Bronchial epithelial cell (primary cell): ENCODE results near the gene MYO7A. TPM values are rescaled to one million over a fixed set of nuclear protein-coding genes. Genes with fewer than 3 reads are reported as not detected.
A peak's percentile ranks its signal among the peaks of the same experiment; 100 is the strongest.

Source experiments
- DNase-seq: peaks from one replicate; pipeline ENCODE4 v3.0.0-alpha.2; 2010; ENCODE audit warnings: low read depth
- FAIRE-seq: peaks from 2 replicates; lab custom pipeline; 2011; peaks lifted over from hg19 to GRCh38; lab: Jason Lieb, UNC
- H3K27me3 ChIP-seq: 2 replicates; pipeline ENCODE4 v1.5.1; 2011; ENCODE audit warnings: low read length; ENCODE audit not compliant: control insufficient read depth, insufficient read depth
- H3K36me3 ChIP-seq: 2 replicates; pipeline ENCODE4 v1.5.1; 2011; ENCODE audit warnings: low read length; ENCODE audit not compliant: control insufficient read depth, insufficient read depth
- H3K4me3 ChIP-seq: 2 replicates; pipeline ENCODE4 v1.5.1; 2011; ENCODE audit warnings: mild to moderate bottlenecking, low read depth, low read length, control low read depth
- CTCF ChIP-seq: IDR thresholded peaks from 2 replicates; pipeline ENCODE4 v1.5.1; 2011; ENCODE audit warnings: mild to moderate bottlenecking, moderate library complexity, low read length, control low read depth, inconsistent platforms; ENCODE audit not compliant: insufficient read depth, severe bottlenecking
- total RNA-seq: library from RNA; depleted of rRNA; stranded (reverse); fragments of >200 nt; gene quantifications from 2 replicates; pipeline ENCODE4 v1.2.1, GENCODE V29; 2014

Gene MYO7A
- total RNA-seq, 1 donor from 2014 or later = under 0.01 TPM

- H3K27me3 ChIP-seq = no peaks in the 10 kb centered on the region
- FAIRE-seq (peak; percentile 40), DNase-seq (peak; percentile 51)
- H3K4me3 ChIP-seq = no peak overlapping the region
- no peak for TF ChIP-seq CTCF
- no peaks in the 10 kb centered on the region for H3K36me3 ChIP-seq
These were observed 20.1 kb upstream of the MYO7A start for GRCh38 chr11:77107950-77108349.

GRCh38 chr11:77108436-77108835 is 19.6 kb upstream of the MYO7A start:
- no peak for TF ChIP-seq CTCF
- Histone ChIP-seq H3K36me3 (no peaks in the 10 kb centered on the region), H3K4me3 (no peak overlapping the region), H3K27me3 (no peaks in the 10 kb centered on the region)
- DNase-seq (no peak), FAIRE-seq (no peak)

GRCh38 chr11:77109236-77110019 is 18.6 kb upstream of the MYO7A start:
- no peak for TF ChIP-seq CTCF
- H3K36me3 ChIP-seq = no peaks in the 10 kb centered on the region
- no peak for DNase-seq
- no peaks in the 10 kb centered on the region for H3K27me3 ChIP-seq
- no peak overlapping the region for H3K4me3 ChIP-seq
- no peak for FAIRE-seq

GRCh38 chr11:77110836-77111235 is 17.2 kb upstream of the MYO7A start:
- TF ChIP-seq CTCF = no peak
- DNase-seq (no peak), FAIRE-seq (no peak)
- H3K4me3 ChIP-seq = no peak overlapping the region
- H3K36me3 ChIP-seq = no peaks in the 10 kb centered on the region
- H3K27me3 ChIP-seq = no peaks in the 10 kb centered on the region

GRCh38 chr11:77111277-77111676 is 16.8 kb upstream of the MYO7A start:
- FAIRE-seq = no peak
- no peak for DNase-seq

More at GRCh38 chr11:77111277-77111676, 16.8 kb upstream of the MYO7A start:
- no peak for TF ChIP-seq CTCF
- Histone ChIP-seq H3K27me3 (no peaks in the 10 kb centered on the region), H3K4me3 (no peak overlapping the region), H3K36me3 (no peaks in the 10 kb centered on the region)
